Suppressor macrophage treated with lipopolysaccharide for 4 hours (primary cell): ENCODE results near the gene MAN1C1.
A peak's percentile ranks its signal among the peaks of the same experiment; 100 is the strongest.
"Not testable (repeated sequence)": the region's sequence is repeated elsewhere in the genome, so short reads cannot be mapped to it uniquely, and the experiment has no call there.

Source experiments
- DNase-seq: peaks from one replicate; pipeline ENCODE4 v3.0.0-alpha.2; 2020

MAN1C1 gene

DNA sequence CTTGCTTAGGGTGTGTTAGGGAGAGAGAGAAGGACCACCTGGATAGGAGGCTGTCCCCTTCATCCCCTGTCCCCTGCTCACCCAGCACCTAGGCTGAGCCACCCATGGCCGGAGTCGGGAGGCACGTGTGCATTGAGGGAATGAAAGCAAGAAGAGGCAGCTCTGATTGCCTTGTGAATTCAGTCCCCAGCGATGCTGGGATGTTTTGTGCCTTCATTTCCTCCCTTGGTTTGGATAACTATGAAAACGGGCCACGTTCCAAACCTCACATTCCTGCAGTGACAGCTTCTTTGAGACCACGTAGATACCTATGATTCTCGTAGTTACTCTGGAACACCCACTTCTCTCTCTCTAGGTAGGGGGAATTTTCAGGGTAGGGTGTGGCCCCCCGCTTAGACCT lies 67.1 kb downstream of the MAN1C1 start:
- no peak for DNase-seq

DNA sequence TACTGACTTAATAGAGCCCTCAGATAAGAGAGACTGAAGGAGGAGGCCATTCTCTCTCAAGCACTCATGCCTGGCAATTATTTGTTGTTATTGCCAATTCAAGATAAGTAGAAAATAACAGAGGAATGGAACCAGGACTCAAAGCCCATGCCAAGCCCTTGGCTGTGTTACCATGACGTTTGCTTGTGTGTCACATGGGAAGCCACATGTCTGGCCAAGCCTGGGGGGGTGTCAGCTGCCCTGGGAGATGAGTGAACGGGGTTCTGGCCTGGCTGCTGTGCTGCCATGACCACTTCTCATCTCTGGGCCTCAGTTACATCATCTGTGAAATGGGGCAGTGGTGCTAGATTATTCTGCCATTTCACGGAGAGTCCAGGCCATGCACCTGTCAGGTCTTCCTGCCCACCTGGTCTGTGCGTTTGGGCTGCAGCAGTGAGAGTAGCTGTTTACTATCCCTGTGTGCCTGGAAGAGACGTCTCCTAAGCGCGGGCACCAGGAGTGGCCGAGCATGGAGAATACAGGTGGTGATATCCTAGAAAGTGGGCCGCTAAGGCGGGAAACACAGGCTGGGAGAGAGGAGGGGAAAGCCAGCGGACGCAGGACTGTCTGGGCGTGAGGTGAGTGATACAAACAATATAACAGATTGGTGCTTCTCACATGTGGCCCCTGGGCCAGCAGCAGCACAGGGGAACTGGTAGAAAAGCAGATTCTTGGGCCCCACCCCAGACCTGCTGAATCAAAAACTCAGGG lies 67.8 kb downstream of the MAN1C1 start:
- no peak for DNase-seq

DNA sequence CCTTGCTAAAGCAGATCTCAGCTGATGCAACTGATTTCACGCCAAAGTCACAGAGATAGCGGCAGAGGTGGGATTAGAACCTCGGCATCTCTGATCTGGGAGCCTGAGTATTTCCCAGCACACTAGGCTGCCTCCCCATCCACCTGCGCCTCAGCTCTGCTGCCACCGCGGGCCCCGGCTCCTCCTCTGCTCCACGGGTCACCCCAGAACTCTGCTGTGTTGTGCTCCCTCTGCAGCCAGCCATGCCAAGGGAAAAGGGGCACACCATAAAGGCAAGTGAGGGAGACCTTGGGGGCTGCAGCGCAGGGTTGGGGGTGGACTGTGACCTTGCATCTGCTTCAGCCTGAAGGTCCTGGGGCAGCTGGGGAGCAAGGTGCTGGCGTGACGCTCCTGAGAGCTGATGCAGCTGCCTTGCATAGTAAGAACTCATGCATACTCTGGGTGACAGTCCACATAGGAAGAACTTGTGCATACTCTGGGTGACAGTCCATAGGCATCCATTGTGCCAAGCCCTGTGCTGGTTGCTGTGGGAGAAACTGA lies 68.7 kb downstream of the MAN1C1 start:
- DNase-seq = no peak

GRCh38 chr1:25685938-25686665 lies 69.5 kb downstream of the MAN1C1 start:
- no peak for DNase-seq

GRCh38 chr1:25687221-25688017 lies 70.8 kb downstream of the MAN1C1 start:
- DNase-seq = no peak

- DNase-seq = no peak
These were observed 72.0 kb downstream of the MAN1C1 start for GRCh38 chr1:25688390-25689119.

DNA sequence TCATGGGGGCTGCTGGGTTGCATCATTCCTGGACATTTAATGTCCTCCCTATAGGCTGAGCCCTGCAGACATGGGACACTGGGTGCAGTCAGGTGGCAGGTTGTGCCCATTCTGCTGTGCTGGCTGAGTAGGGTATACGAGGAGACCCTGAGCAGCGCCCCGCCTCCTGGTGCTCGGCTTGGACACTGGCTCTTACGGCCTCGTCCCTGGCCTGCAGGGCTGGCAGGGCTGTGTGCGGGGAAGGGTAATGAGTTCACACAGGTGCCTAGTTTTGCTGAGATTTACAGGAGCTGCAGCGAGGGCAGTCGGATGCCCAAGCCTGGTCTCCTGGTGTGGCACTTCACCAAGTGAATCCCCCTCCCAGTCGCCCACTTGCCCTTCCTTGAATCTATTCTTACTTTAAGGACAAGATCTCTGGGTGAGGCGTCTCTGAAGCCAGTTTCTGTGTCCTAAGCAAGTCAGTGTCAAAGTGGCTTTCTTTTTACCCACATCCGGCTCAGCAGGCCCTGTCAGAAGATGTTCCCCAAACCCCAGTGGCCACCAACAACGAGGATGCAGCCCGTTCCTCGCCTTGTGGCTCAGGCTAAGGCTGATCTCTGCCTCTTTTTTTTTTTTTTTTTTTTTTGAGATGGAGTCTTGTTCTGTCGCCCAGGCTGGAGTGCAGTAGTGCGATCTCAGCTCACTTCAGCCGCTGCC lies 73.2 kb downstream of the MAN1C1 start:
- DNase-seq = no peak

DNA sequence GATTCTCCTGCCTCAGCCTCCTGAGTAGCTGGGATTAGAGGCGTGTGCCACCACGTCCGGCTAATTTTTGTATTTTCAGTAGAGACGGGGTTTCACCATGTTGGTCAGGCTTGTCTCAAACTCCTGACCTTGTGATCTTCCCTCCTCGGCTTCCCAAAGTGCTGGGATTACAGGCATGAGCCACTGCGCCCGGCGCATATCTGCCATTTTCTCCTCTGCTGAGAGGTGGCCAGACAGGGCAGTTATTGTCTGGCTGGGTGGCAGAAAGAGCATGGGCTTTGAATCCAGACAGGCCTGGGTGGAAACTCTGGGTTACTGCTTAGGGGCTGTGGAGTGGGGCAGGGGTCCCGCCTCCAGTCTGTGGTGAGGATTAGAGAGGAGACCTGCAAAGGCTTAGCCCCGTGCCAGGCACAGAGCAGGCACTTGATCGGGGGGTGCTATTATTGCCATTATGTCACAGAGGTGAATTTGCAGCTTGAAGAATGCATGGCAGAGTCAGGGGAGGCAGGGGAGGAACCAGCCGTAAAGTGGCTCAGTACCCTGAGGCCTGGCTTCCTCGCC lies 73.9 kb downstream of the MAN1C1 start:
- no peak for DNase-seq

- no peak for DNase-seq
These were observed 74.6 kb downstream of the MAN1C1 start for GRCh38 chr1:25691211-25691610.

GRCh38 chr1:25692560-25692959 lies 76.0 kb downstream of the MAN1C1 start:
- DNase-seq = no peak

DNA sequence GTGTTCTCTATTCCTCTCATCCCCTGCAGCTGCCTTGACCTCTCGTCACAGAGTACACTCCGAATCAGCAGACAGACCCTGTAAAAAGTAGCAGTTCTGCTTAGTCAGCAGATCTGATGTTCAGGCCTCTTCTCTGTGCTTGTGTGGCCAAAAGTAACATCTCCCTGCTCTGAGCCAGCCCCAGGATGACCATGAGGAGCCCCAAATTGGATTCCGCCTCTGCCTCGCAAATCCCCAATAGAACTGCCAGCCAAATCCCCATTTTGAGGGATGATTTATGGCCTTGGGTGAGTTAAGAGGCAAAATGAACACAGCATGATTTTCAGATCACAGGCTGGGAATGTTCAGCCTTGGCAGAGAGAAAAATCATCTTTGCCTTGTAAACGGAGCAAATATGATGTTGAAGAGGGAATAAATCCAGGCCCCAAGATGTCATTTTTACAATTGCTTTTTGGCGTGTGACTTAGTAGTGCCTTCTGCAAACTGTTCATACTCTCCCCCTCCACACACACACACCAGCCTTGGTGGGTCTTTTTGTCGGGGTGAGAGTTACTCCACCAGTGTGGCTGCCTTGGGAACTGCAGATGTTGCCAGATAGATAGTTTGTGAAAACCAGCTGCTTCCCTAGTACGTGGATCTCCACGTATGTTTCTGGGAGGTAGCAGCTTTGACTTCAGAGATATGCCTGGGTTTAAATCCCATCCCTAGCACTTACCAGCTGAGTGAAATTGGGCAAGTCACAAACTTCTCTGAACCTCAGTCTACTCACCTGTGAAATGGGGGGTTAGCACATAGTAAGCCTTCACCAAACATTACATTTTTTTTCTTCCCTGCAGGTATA lies 77.8 kb downstream of the MAN1C1 start:
- DNase-seq = no peak

GRCh38 chr1:25695090-25695770 lies 78.6 kb downstream of the MAN1C1 start:
- peak; percentile 86 for DNase-seq

DNA sequence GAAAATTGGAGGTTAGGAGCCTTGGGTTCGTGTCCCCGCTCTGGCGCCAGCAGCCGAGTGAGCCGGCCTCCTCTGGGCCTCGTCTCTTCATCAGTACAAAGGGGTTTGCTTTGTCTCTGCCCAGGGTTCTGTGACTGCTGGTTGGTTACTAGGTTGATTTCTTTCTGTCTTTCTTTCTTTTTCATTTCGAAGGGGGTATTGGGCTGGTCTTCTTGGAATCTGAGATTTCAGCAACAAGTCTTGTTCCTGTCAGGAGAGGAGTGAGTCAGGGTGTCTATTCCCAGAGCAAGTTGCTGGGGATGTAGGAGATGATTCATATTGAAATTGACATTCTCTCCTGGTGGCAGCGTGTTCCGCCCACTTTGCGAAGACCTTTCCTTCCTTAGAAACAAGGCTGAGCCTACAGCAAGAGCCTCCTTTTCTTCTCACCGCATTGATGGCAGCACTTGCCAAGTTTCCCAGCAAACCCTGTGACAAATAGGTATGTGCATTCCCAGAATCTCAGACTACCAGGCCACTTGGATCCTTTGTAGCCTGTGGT lies 79.2 kb downstream of the MAN1C1 start:
- peak; percentile 87 for DNase-seq

- DNase-seq = not testable (repeated sequence)
These were observed 80.1 kb downstream of the MAN1C1 start for GRCh38 chr1:25696643-25697042.

GRCh38 chr1:25697435-25698217 lies 81.0 kb downstream of the MAN1C1 start:
- no peak for DNase-seq

DNA sequence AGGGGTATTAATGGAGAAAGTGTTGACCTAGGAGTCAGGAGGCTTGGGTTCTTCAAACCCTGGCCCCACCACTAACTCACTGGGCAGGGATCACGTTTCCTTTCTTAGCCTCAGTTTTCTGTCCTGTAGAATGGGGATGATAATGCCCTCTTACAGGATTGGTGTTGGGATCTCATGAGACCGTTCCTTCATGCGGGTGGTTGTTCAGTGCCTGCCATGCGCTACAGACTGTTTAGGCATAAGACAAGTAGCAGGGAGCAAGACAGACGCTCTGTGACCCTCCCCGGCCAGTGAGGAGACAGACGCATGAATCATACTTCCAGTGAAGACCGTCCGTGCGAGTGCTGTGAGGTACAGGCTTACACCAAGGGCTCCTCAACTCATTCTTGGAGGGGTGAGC lies 81.7 kb downstream of the MAN1C1 start:
- DNase-seq = no peak

DNA sequence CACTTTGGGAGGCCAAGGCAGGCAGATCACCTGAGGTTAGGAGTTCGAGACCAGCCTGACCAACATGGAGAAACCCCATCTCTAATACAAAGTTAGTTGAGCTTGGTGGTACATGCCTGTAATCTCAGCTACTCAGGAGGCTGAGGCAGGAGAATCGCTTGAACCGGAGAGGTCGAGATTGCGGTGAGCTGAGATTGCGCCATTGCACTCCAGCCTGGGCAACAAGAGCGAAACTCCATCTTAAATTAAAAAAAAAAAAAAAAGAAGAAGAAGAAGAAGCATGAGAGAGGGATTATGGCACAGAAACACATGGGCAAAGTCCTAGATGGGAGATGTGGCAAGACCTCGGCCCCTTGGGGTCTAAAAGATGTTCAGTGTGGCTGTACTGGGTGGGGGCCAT lies 82.5 kb downstream of the MAN1C1 start:
- not testable (repeated sequence) for DNase-seq

GRCh38 chr1:25699500-25700143 lies 83.0 kb downstream of the MAN1C1 start:
- no peak for DNase-seq
